Esophagus muscularis mucosa (tissue), 3 donors: ENCODE data around the gene KASH5.

Experiments used
- CTCF ChIP-seq, 3 experiments: fragments of 200-600 bp in 2 of 3; fragments of 450-650 bp in 1 of 3; sonication (generic) in 2 of 3; IDR thresholded peaks; one replicate each; pipeline ENCODE4 v1.5.1; 2017 to 2019; ENCODE audit warnings: antibody characterized with exemption in 3 of 3, mild to moderate bottlenecking in 2 of 3, moderate library complexity in 1 of 3
- POLR2A ChIP-seq: fragments of 450-650 bp; IDR thresholded peaks from one replicate; pipeline ENCODE4 v1.6.1; 2017; ENCODE audit warnings: antibody characterized with exemption, moderate library complexity, mild to moderate bottlenecking, low read depth
- POLR2AphosphoS5 ChIP-seq, 2 donors: sonication (generic); formaldehyde crosslinking; IDR thresholded peaks; one replicate each; pipeline ENCODE4 v1.6.1; 2017; ENCODE audit warnings: antibody characterized with exemption in 2 of 2

- TF ChIP-seq CTCF (IDR thresholded peaks at IDR 0.05) (no peak), POLR2AphosphoS5 (IDR thresholded peaks at IDR 0.05) (no peak), POLR2A (no peak)
Observed at GRCh38 chr19:49389406-49389805, 1.4 kb downstream of the KASH5 start.
